HG03135 (cell line): ENCODE measurements around the gene TBCC.
A peak's percentile ranks its signal among the peaks of the same experiment; 100 is the strongest.

Experiments
- ATAC-seq: cut with Tn5 transposase; IDR thresholded peaks from one replicate; pipeline ENCODE4 v1.9.1; 2021; ENCODE audit warnings: mild to moderate bottlenecking, moderate library complexity; ENCODE audit not compliant: unreplicated experiment

The TBCC gene

DNA sequence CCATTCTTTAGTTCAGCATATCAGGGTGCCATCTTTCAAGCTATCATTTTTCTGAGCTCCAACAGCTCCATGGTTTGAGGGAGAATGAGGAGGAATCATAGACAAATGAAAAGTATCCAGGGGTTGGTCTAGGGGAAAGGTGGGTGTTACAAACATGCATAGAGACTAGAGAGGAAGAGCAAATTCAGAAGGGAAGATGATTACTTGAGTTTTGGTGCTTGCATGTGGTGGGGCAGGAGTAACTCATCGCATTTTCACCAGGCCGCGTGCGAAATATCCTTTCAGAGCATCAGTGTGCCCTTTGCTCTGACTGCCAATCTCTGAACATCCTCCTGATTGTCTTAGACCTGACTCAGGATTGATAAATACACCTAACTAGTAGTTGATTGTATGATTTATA lies 28.3 kb upstream of the TBCC start:
- ATAC-seq = no peak

- no peak for ATAC-seq
Measured at GRCh38 chr6:42771741-42772100, 25.8 kb upstream of the TBCC start.

DNA sequence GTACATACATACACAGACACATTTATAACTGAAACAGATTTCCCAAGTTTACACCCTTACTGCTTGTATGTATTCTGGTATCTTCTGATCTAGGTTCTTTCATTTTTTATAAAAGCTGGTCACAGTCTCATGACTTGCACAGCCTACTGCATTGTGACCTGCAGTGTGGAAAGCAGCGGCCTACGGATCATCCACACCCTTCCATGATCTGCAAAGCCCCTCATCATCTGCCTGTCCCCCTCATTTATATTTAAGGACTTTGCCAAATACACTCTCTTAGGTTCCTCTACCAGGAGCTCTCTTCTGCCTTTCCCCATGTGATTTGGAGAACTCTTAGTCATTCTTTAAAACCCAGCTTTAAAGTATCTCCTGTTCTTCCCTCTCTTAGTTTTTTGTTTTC lies 23.9 kb upstream of the TBCC start:
- ATAC-seq = no peak

DNA sequence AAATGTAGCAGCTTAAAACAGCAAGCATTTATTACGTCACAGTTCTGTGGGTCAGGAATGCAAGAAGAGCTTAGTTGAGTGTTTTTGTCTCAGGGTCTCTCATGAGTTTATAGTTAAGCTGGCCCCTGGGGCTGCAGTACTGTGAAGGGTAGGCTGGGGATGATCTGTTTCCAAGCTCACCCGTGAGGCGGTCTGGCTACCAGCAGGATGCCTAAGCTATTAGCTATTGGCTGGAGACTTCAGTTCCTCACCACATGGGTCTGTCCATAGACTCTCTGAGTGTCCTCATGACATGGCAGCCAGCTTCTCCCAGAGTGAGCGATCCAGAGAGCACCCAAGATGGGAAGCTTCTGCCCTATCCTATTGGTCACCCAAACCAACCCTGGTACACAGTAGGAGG lies 23.1 kb upstream of the TBCC start:
- no peak for ATAC-seq

GRCh38 chr6:42766163-42766670 lies 20.3 kb upstream of the TBCC start:
- ATAC-seq = no peak

GRCh38 chr6:42764911-42765648 lies 19.2 kb upstream of the TBCC start:
- ATAC-seq = no peak

DNA sequence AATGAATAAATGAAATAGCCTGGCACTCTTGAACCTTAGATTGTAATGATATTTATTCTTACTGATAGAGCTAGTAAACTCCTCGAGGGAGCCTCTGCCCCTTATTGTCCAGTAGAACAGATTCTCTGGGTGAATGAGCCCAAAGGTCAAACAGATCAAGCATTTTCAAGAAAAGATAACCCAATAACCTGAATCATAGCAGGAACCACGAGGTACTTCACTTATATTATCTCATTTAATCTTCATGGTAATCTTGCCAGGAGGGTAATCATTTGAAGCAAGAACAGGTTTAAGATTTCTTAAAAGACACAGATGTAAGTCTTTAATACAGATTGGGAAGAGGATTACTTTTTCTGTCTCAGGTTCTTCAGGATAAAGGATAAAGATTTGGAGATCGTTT lies 17.0 kb upstream of the TBCC start:
- no peak for ATAC-seq

DNA sequence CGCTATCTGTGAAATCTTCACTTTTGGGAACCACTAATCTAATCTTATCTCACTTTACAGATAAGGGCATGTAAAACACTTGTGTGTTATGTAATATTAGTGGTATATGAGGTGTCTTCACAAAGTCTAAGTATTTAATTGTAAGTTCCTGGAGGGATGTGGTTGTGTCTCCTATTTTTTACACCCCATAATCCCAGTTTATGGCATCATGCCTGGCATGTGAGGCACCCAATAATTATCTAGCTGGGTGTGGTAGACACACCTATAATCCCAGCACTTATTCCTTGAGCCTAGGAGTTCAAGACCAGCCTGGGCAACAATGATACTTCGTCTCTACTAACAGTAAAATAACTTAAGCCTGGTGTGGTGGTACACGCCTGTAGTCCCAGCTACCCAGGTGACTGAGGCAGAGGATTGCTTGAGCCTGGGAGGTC lies 16.5 kb upstream of the TBCC start:
- ATAC-seq = no peak

- ATAC-seq = no peak
Measured at GRCh38 chr6:42761287-42762067, 15.6 kb upstream of the TBCC start.

- no peak for ATAC-seq
Measured at GRCh38 chr6:42758756-42759430, 13.0 kb upstream of the TBCC start.

- no peak for ATAC-seq
Measured at GRCh38 chr6:42756722-42757121, 10.8 kb upstream of the TBCC start.

DNA sequence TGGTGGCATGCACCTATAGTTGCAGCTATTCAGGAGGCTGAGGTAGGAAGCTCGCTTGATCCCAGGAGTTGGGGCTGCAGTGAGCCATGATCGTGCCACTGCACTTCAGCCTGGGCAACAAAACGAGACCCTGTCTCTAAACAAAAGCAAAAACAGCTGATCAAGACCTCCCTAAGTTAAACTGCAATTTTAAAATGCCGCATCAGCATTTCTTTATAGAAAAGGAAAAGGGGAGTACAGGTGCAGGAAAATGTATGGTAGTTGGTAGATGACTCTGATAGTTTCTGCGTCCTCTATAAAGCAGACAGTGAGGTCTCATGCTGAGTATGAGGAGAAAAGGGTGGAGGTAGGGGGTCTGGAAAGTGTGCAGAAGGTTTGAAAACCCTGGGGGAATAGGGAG lies 8.9 kb upstream of the TBCC start:
- no peak for ATAC-seq

DNA sequence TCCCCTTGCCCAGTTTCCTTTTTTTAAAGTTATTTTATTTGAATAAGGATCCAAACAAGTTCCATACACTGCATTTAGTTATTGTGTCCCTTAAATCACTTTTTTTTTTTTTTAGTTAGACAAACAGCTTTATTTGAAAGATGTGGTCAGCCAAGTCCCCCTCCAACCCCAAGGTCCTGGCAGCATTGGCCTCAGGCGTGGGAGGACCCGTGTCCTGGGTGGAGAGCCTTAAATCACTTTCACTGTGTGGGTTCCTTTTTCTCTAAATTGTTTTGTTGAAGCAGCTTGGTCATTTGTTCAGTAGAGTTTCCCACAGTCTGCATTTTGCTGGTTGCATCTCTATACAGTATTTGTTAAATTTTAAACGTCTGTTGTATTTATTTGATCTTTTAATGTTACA lies 5.2 kb upstream of the TBCC start:
- ATAC-seq = no peak

- no peak for ATAC-seq
Measured at GRCh38 chr6:42748203-42748898, 2.4 kb upstream of the TBCC start.

DNA sequence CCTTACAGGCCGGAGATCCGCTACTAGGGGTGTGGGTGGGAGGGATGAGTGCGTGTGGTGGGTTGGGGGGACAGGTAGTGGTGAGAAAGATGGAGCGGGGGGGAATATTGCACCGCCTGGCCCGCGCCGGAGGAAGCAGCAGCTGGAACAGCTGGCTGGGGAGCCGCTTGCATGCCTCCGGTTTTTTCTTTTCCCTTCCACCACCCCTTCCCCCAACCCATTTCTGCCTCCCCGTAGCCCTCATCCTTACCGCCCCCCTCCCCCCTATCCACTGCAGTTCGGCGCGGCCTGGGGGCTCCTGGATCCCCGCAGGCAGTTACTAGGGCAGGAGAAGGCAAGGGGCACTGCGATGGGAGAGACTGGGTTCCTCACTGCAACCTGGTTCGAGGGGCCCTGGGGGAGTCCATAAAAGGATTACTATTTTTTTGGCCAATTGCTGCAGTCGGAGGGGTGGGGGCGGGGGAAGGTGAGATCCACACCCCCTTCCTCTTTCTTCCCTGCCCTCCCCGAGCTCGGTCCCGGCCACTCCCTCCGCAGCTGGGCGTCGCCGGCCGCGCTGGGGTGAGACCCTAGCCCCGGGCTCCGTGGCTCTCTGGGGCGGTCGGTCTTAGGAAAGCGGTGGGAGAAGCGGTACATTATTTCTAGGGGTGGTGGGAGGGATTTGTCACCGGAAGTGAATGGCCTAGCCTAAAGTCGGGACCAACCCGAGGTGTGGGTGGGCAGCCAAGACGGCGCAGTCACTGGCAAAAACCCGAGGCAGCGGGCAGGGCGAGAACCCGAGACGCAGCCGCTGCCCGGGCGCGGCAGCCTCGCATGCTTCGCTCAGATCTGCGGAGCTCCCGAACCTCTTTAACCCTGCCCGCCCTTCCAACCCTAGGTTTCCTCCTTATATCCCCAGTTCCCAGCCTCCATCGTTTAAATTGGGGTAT lies 824 bp upstream of the TBCC start:
- ATAC-seq = peak; percentile 47

- no peak for ATAC-seq
Measured at GRCh38 chr6:42745083-42745639, 742 bp downstream of the TBCC start.

GRCh38 chr6:42744351-42744893 lies 1.5 kb downstream of the TBCC start:
- no peak for ATAC-seq

- no peak for ATAC-seq
Measured at GRCh38 chr6:42742116-42742894, 3.6 kb downstream of the TBCC start.

DNA sequence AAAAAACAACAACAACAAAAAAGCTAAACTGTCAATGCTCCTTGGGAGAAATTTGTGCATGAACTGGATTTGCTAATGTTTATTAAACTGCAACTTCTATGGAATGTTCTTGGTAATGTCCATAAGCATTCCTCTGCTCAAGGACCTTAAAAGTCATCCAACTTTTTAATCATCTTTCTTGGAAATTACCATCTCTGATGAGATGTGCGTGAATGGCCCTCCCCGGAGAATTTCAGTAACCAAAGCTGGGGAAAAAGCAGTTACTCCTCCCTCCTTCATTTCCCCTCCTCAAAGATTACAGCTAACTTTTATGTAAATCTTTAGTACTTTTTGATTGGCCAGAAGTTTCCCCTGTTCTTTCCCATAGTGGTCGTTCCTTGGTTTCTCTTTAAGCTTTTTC lies 5.2 kb downstream of the TBCC start:
- no peak for ATAC-seq
